ENCODE data around the gene TM9SF1. TPM values are rescaled to one million over a fixed set of nuclear protein-coding genes. Genes with fewer than 3 reads are reported as not detected.

TM9SF1 gene
- total and polyA plus RNA-seq, 9 of the 15 experiments (the other 6 are each of a cell fraction or from before 2014, with no cell fraction given): 5.3 to 20.3 (median 11.8) TPM

DNA sequence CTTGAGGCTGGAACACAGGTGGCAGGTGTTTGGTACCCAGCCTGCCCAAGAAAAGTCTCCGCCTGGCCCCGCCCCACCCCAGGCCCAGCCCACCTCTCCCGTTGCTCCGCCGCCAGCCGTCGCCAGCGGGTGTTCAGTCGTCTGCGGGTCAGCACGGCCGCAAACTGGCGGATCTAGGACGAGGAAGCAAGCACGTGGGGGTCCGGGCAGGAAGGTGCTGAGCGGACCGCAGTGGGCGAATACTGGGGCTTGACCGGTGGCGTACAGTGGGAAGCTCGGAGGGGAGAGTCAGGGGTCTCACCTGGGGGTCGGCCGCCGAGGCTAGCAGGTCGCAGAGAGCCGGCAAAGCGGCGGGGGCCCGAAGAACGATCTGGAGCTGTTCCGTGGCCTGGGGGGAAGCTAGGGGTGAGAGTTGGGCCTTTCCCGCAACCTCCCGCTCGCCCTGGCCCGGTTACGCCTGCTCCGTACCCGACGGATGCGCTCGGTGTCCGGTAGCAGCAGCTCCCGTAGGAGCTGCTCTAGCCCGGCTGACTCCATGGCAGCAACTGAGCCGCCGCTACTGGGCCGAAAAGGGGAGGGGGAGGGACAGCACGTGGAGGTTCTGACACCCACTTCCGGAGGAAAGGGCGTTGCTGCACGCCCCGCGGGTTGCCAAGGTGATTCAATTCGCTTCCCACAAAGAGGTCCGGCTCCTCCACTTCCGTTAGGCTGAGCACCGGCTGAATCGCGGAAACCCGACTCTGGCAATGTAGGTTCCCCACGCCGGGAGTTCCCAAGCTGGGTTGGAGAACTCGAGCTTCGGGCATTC, 6.8 kb downstream of the TM9SF1 start, which contains the start of gene IPO4 (continued):
- TF ChIP-seq ZNF609 (CRISPR knock-in tag; IDR thresholded peaks at IDR 0.05; ENCODE audit: borderline replicate concordance): no peak
- no peak for TF ChIP-seq ZNF77 (CRISPR knock-in tag; IDR thresholded peaks at IDR 0.05)
- TF ChIP-seq MTF1 (CRISPR knock-in tag; IDR thresholded peaks at IDR 0.05; ENCODE audit: borderline replicate concordance): no peak
- TF ChIP-seq HMG20B (CRISPR knock-in tag; IDR thresholded peaks at IDR 0.05): no peak

GRCh38 chr14:24187539-24187915, 7.7 kb downstream of the TM9SF1 start:
- POLR2A ChIA-PET: no interaction called here
- Histone ChIP-seq H3K79me2 (ENCODE audit: control insufficient read depth, insufficient read depth, low read length) (peaks cover 23% of the 10 kb centered on the region), H3K4me3 (peak overlapping the region; percentile 71), H3K4me1 (replicated peaks in 1 of 2; ENCODE audit: control insufficient read depth in 2 of 2, insufficient read depth in 2 of 2, low read length in 2 of 2) (peaks cover 0 to 21% of the 10 kb centered on the region in 2 experiments; a peak in 3 of 5 replicates), H3K27me3 (ENCODE audit: control insufficient read depth in 2 of 2, insufficient read depth in 2 of 2, low read length in 2 of 2) (no peaks in the 10 kb centered on the region), H3K36me3 (ENCODE audit: control insufficient read depth, insufficient read depth, low read length) (peaks cover 71% of the 10 kb centered on the region; the same call in 2 of the 3 replicates), H3K9me1 (ENCODE audit: control insufficient read depth, insufficient read depth, low read length) (peaks cover 3% of the 10 kb centered on the region), H3K9me3 (replicated peaks; ENCODE audit: control insufficient read depth, insufficient read depth, low read depth, low read length) (no peaks in the 10 kb centered on the region), H2AFZ (ENCODE audit: low read depth, low read length) (no peak overlapping the region), H3K9ac (ENCODE audit: insufficient read depth in 1 of 2, low read depth in 2 of 2, low read length in 2 of 2) (peak overlapping the region; percentile 87 to 91), H3K4me2 (ENCODE audit: insufficient read depth, low read length) (peak overlapping the region; percentile 87), H4K20me1 (replicated peaks; ENCODE audit: control insufficient read depth, insufficient read depth, low read length) (peaks cover 9% of the 10 kb centered on the region; the same call in 1 of the 2 replicates), H3K27ac (ENCODE audit: extremely low read depth, low read depth, low read length) (no peak overlapping the region)
- BruUV-seq (replicated peaks): no TSS peak
- intact Hi-C loops (cut with micrococcal nuclease): no loop called here
- FAIRE-seq: no peak
- no peak for ATAC-seq
- WGBS (ENCODE audit: insufficient coverage, low coverage, missing lambda C conversion rate): 31% methylated on average over 2 of the region's 2 CpGs
- TF ChIP-seq ILK (tag; IDR thresholded peaks at IDR 0.05; ENCODE audit: borderline replicate concordance, low read depth) (no peak), HDAC2 (IDR thresholded peaks at IDR 0.05) (no peak), HSF4 (CRISPR knock-in tag; IDR thresholded peaks at IDR 0.05; ENCODE audit: borderline replicate concordance) (no peak), HDAC8 (tag; IDR thresholded peaks at IDR 0.05) (no peak), TAF7 (tag; IDR thresholded peaks at IDR 0.05) (no peak), MTA2 (IDR thresholded peaks at IDR 0.05; ENCODE audit: low read depth) (no peak), SRSF1 (IDR thresholded peaks at IDR 0.05; ENCODE audit: low read depth, low read length) (no peak)
- DNase-seq (ENCODE audit: extremely low read depth in 1 of 4, low spot score in 3 of 4): no peak
- in situ Hi-C loops (cut with MboI): no loop called here
- CTCF ChIA-PET (ENCODE audit: low intra/inter-chr PET ratio): no interaction called here
